ENCODE data around the gene WDR37. TPM values are rescaled to one million over a fixed set of nuclear protein-coding genes. Genes with fewer than 3 reads are reported as not detected.
"Not testable (repeated sequence)": the region's sequence is repeated elsewhere in the genome, so short reads cannot be mapped to it uniquely, and the experiment has no call there.

The WDR37 gene
- total RNA-seq, 1 experiment from 2014 or later, result 6.3 TPM

GRCh38 chr10:1148855-1149605 is 92.8 kb downstream of the WDR37 start:
- Histone ChIP-seq H3K9me3 (peaks cover 8% of the 10 kb centered on the region; the same call in 1 of the 2 replicates), H3K27me3 (no peaks in the 10 kb centered on the region), H3K4me3 (no peak overlapping the region), H3K36me3 (no peaks in the 10 kb centered on the region)
- DNase-seq, result no peak

DNA sequence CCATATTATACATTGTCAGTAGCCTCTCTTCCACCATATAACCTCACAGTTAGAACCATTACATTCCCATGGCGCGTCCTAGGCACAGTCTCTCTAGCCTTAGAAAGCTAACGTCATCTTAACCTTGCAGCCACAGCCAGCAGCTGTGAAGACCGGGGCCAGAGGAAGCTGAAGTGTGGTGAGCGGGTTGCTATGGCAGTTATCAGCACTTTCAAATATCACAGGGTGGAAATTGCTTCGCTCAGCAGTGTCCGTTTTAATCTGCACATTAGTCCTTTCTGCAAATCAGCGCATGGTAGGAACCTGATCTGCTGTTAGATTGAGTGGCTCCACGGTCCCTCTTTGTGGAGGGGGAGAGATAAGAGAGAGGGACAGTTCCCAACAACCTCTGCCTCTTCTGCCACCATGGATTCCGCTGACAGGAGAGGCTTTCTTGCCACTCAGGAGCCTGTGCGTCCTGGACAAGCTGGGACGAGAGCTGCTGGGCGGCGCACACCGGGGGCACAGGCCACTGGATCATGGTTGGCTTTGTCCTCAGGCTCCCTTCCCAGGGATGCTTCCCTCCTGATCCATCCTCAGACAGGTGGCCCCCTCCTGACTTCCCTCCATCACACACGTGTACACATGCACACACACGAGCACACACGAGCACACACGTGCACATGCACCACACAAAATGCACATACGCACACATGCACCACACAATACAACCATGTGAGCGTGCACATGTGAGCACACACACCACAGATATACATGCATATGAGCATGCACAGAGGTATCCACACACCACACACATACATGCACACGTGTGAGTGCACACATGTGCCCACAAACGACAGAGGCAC is 93.8 kb downstream of the WDR37 start:
- Histone ChIP-seq H3K36me3 (no peaks in the 10 kb centered on the region), H3K4me3 (no peak overlapping the region), H3K9me3 (peaks cover 5% of the 10 kb centered on the region; the same call in 1 of the 2 replicates), H3K27me3 (no peaks in the 10 kb centered on the region)
- no peak for DNase-seq

DNA sequence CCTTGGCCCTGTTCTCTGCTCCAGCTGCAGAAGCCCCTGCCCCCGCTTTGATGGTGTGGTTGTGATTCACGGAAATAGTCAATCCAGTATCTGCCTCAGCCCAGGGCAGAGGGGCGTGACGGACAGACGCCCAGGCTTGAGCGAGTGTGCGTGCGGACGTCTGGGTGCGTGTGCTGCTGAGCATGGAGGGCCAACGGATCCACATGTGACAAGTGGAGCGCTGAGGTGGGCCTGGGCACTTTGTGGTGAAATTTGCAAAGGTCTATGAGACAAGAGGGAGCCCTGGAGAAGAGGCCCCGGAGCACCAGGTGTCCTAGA is 94.4 kb downstream of the WDR37 start:
- no peaks in the 10 kb centered on the region for H3K36me3 ChIP-seq
- H3K27me3 ChIP-seq, result no peaks in the 10 kb centered on the region
- peaks cover under 1% of the 10 kb centered on the region; the same call in 1 of the 2 replicates for H3K9me3 ChIP-seq
- no peak overlapping the region for H3K4me3 ChIP-seq
- no peak for DNase-seq

- no peaks in the 10 kb centered on the region for H3K27me3 ChIP-seq
- H3K4me3 ChIP-seq, result no peak overlapping the region
- no peaks in the 10 kb centered on the region for H3K36me3 ChIP-seq
- no peaks in the 10 kb centered on the region for H3K9me3 ChIP-seq
- peak; percentile 28 for DNase-seq
These were observed 95.2 kb downstream of the WDR37 start for GRCh38 chr10:1151076-1152033.

DNA sequence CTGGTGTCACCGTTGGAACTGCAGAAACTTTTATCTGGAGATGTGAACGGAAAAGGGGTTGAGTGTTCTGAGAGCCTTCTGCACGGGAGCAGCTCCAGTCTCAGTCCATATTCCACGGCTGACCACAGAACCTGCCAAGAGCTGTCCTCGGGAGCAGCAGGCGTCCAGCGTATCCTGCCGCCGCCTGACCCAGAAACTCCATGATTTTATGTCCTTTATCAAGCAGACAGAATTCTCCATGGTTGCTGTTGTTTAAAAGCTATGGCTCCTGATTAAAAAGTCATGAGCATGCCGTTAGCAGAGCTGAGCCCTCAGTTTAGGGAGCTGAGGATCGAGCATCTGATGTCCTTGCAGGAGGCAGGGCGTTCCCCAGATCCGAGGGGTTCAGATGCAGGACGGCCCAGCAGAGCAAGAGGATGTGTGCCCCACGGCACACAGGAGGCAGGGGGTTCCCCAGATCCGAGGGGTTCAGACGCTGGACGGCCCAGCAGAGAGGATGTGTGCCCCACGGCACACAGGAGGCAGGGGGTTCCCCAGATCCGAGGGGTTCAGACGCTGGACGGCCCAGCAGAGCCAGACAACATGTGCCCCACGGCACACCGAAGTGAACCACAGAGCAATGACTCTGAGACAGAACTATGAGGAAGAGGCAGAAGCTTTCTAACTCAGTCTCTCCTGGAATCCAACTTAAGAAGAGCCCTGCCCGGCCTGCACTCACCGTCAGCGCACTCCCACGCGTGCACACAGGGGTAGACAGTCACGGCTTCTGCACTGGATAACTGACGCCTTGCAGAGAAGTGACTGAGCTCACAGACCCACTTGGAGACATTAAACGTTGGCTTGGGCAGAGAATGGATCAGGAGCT is 96.4 kb downstream of the WDR37 start:
- DNase-seq, result no peak
- Histone ChIP-seq H3K27me3 (no peaks in the 10 kb centered on the region), H3K36me3 (no peaks in the 10 kb centered on the region), H3K4me3 (no peak overlapping the region), H3K9me3 (no peaks in the 10 kb centered on the region)

- Histone ChIP-seq H3K9me3 (no peaks in the 10 kb centered on the region), H3K27me3 (no peaks in the 10 kb centered on the region), H3K4me3 (no peak overlapping the region), H3K36me3 (no peaks in the 10 kb centered on the region)
- no peak for DNase-seq
These were observed 97.1 kb downstream of the WDR37 start for GRCh38 chr10:1153251-1153763.

GRCh38 chr10:1153805-1154351 is 97.7 kb downstream of the WDR37 start:
- no peak for DNase-seq
- Histone ChIP-seq H3K9me3 (no peaks in the 10 kb centered on the region), H3K4me3 (no peak overlapping the region), H3K27me3 (no peaks in the 10 kb centered on the region), H3K36me3 (no peaks in the 10 kb centered on the region)

- no peaks in the 10 kb centered on the region for H3K27me3 ChIP-seq
- no peaks in the 10 kb centered on the region for H3K36me3 ChIP-seq
- H3K4me3 ChIP-seq, result no peak overlapping the region
- DNase-seq, result no peak
- H3K9me3 ChIP-seq, result no peaks in the 10 kb centered on the region
These were observed 98.5 kb downstream of the WDR37 start for GRCh38 chr10:1154531-1155295.

DNA sequence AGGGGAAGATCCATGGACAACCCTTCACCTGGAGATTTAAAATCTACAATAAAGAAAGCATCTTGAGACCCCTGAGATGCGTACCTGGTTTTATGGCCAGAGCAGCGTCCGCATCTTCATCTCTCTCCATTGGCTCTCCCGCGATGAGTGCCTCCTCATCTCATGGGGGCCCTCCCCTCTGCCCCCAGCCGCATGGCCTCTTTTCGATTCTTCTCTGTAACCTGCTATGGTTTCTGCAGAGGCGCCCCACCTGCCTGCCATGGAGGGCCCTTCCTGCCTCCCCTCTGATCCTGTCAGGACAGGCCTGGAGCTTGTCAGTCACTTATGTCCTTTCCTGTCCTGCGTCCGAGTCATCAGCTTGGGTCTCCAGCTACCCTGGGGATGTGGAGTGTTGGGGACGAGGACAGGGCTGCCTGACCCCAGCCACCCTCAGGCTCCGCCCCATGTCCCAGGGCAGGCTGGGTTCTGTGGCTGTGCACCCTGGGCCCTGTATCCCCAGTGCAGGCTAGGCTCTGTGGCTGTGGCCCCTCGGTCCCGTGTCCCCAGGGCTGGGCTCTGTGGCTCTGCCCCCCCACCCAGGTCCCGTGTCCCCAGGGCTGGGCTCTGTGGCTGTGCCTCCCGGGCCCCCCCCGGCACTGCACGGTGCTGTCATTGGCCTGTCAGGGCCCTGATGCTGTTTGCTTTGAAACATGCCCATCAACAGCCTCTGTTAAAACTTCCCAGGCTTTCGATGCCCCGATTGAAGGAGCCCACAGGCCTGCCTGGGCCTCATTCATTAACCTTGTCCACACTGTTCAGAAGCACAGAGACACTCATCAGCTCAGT is 99.8 kb downstream of the WDR37 start:
- H3K36me3 ChIP-seq, result no peaks in the 10 kb centered on the region
- DNase-seq, result no peak

GRCh38 chr10:1156616-1156886 is 100.4 kb downstream of the WDR37 start:
- H3K27me3 ChIP-seq, result no peaks in the 10 kb centered on the region
- no peak overlapping the region for H3K4me3 ChIP-seq
- no peaks in the 10 kb centered on the region for H3K36me3 ChIP-seq
- DNase-seq, result no peak
- no peaks in the 10 kb centered on the region for H3K9me3 ChIP-seq

More for the DNA sequence above, 99.8 kb downstream of the WDR37 start:
- Histone ChIP-seq H3K9me3 (no peaks in the 10 kb centered on the region), H3K27me3 (no peaks in the 10 kb centered on the region), H3K4me3 (no peak overlapping the region)

GRCh38 chr10:1156921-1157614 is 100.9 kb downstream of the WDR37 start:
- DNase-seq, result no peak
- no peaks in the 10 kb centered on the region for H3K36me3 ChIP-seq

DNA sequence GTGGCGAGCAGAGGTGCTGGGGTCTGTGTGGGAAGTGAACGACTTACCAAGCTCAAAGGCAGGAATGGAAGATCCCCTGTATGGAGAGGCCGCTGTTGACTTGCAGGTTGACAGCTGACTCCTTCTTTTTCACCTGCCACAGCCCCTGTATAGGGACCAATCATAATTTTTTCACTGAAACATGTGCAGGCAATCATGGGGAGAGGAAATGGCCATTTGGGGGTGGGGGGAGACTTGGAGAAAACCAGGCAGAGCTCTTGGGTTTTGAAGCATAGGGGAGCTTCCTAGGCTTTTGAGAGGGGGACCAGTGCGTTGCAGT is 101.4 kb downstream of the WDR37 start:
- no peak for DNase-seq
- H3K4me3 ChIP-seq, result no peak overlapping the region
- H3K27me3 ChIP-seq, result no peaks in the 10 kb centered on the region
- no peaks in the 10 kb centered on the region for H3K9me3 ChIP-seq
- H3K36me3 ChIP-seq, result no peaks in the 10 kb centered on the region

More at GRCh38 chr10:1156921-1157614, 100.9 kb downstream of the WDR37 start:
- H3K27me3 ChIP-seq, result no peaks in the 10 kb centered on the region
- H3K9me3 ChIP-seq, result no peaks in the 10 kb centered on the region
- H3K4me3 ChIP-seq, result no peak overlapping the region

GRCh38 chr10:1158066-1158465 is 101.9 kb downstream of the WDR37 start:
- DNase-seq, result no peak
- Histone ChIP-seq H3K4me3 (no peak overlapping the region), H3K27me3 (no peaks in the 10 kb centered on the region), H3K36me3 (no peaks in the 10 kb centered on the region), H3K9me3 (no peaks in the 10 kb centered on the region)

GRCh38 chr10:1158536-1158935 is 102.4 kb downstream of the WDR37 start:
- not testable (repeated sequence) for DNase-seq, H3K4me3 ChIP-seq

More at GRCh38 chr10:1158536-1158935, 102.4 kb downstream of the WDR37 start:
- not testable (repeated sequence) for H3K36me3 ChIP-seq, H3K9me3 ChIP-seq, H3K27me3 ChIP-seq

Measured in MG63 (cell line).